ENCODE data around the gene H2AZ2.

The H2AZ2 gene

GRCh38 chr7:44847920-44848634 is at the start of gene H2AZ2:
Gene H2AZ2 (minus strand): TSS chr7:44848087. CDS start chr7:44847971, 116 bp downstream.
- peak; percentile 99 for DNase-seq (ENCODE audit: insufficient read length, low spot score)
- peak; percentile 94 for FAIRE-seq

GRCh38 chr7:44897309-44897708 is 49.4 kb upstream of the H2AZ2 start:
- FAIRE-seq (no peak), DNase-seq (ENCODE audit: insufficient read length, low spot score) (no peak)

GRCh38 chr7:44894888-44895580 is 47.1 kb upstream of the H2AZ2 start:
- DNase-seq (ENCODE audit: insufficient read length, low spot score) (no peak), FAIRE-seq (no peak)

GRCh38 chr7:44893710-44894234 is 45.9 kb upstream of the H2AZ2 start:
- DNase-seq (ENCODE audit: insufficient read length, low spot score) (no peak), FAIRE-seq (no peak)

- no peak for FAIRE-seq
These were observed 43.9 kb upstream of the H2AZ2 start for GRCh38 chr7:44891791-44892190.

GRCh38 chr7:44891372-44891771 is 43.5 kb upstream of the H2AZ2 start:
- DNase-seq (ENCODE audit: insufficient read length, low spot score) (no peak), FAIRE-seq (no peak)

More at GRCh38 chr7:44891791-44892190, 43.9 kb upstream of the H2AZ2 start:
- no peak for DNase-seq (ENCODE audit: insufficient read length, low spot score)

- DNase-seq (ENCODE audit: insufficient read length, low spot score) (no peak), FAIRE-seq (no peak)
These were observed 41.3 kb upstream of the H2AZ2 start for GRCh38 chr7:44889086-44889781.

GRCh38 chr7:44887293-44887692 is 39.4 kb upstream of the H2AZ2 start:
- DNase-seq (ENCODE audit: insufficient read length, low spot score) (no peak), FAIRE-seq (no peak)

GRCh38 chr7:44885394-44886317 is 37.8 kb upstream of the H2AZ2 start, which contains the start of gene PURB:
Gene PURB (minus strand): TSS chr7:44885530. CDS start chr7:44885348, 182 bp downstream.
- FAIRE-seq (peak; percentile 93), DNase-seq (ENCODE audit: insufficient read length, low spot score) (peak; percentile 95)

- FAIRE-seq = no peak
- DNase-seq (ENCODE audit: insufficient read length, low spot score) = peak; percentile 42
These were observed 36.9 kb upstream of the H2AZ2 start for GRCh38 chr7:44884621-44885393.

- no peak for DNase-seq (ENCODE audit: insufficient read length, low spot score)
- no peak for FAIRE-seq
These were observed 36.2 kb upstream of the H2AZ2 start for GRCh38 chr7:44883961-44884620.

- DNase-seq (ENCODE audit: insufficient read length, low spot score) (no peak), FAIRE-seq (no peak)
These were observed 35.0 kb upstream of the H2AZ2 start for GRCh38 chr7:44882899-44883298.

- no peak for DNase-seq (ENCODE audit: insufficient read length, low spot score)
These were observed 33.7 kb upstream of the H2AZ2 start for GRCh38 chr7:44881610-44882009.

GRCh38 chr7:44881066-44881600 is 33.2 kb upstream of the H2AZ2 start:
- no peak for DNase-seq (ENCODE audit: insufficient read length, low spot score)
- FAIRE-seq = no peak

More at GRCh38 chr7:44881610-44882009, 33.7 kb upstream of the H2AZ2 start:
- no peak for FAIRE-seq

GRCh38 chr7:44880317-44881018 is 32.6 kb upstream of the H2AZ2 start:
- FAIRE-seq = peak; percentile 26
- DNase-seq (ENCODE audit: insufficient read length, low spot score) = no peak

- no peak for DNase-seq (ENCODE audit: insufficient read length, low spot score)
- no peak for FAIRE-seq
These were observed 28.5 kb upstream of the H2AZ2 start for GRCh38 chr7:44876393-44876792.

GRCh38 chr7:44875241-44875640 is 27.4 kb upstream of the H2AZ2 start:
- DNase-seq (ENCODE audit: insufficient read length, low spot score) (no peak), FAIRE-seq (no peak)

GRCh38 chr7:44872787-44873186 is 24.9 kb upstream of the H2AZ2 start:
- no peak for FAIRE-seq

More at GRCh38 chr7:44872787-44873186, 24.9 kb upstream of the H2AZ2 start:
- DNase-seq (ENCODE audit: insufficient read length, low spot score) = no peak
